SK-N-SH treated with all-trans-retinoic acid at 6 μM for 48 hours (cell line): ENCODE measurements around the gene SLC39A5.

ENCODE experiments used
- ATAC-seq: fragments of 200-7000 bp; cut with Tn5 transposase; 3 replicates; pipeline ENCODE4 v1.9.1; 2020; ENCODE audit warnings: mild to moderate bottlenecking, moderate library complexity
- ARNTL ChIP-seq: fragments of 450-650 bp; formaldehyde crosslinking; IDR thresholded peaks from 2 replicates; pipeline ENCODE4 v1.5.0; 2020; ENCODE audit warnings: low read depth, mild to moderate bottlenecking, moderate library complexity, borderline replicate concordance
- CREB5 ChIP-seq: fragments of 250-450 bp; sonication (Bioruptor Pico); IDR thresholded peaks from 2 replicates; pipeline ENCODE4 v1.5.1; 2020; ENCODE audit warnings: low read depth, mild to moderate bottlenecking, moderate library complexity
- CSDC2 ChIP-seq: fragments of 250-450 bp; sonication (Bioruptor Pico); IDR thresholded peaks from 2 replicates; pipeline ENCODE4 v1.5.0; 2020; ENCODE audit warnings: mild to moderate bottlenecking, moderate library complexity
- CSRNP3 ChIP-seq: fragments of 250-450 bp; sonication (Bioruptor Pico); IDR thresholded peaks from 2 replicates; pipeline ENCODE4 v1.5.1; 2021; ENCODE audit warnings: mild to moderate bottlenecking, moderate library complexity
- ESRRG ChIP-seq: fragments of 250-450 bp; sonication (Bioruptor Pico); IDR thresholded peaks from 2 replicates; pipeline ENCODE4 v1.6.1; 2021; ENCODE audit warnings: mild to moderate bottlenecking
- GLIS3 ChIP-seq: fragments of 250-450 bp; sonication (Bioruptor Pico); IDR thresholded peaks from 2 replicates; pipeline ENCODE4 v1.5.0; 2020; ENCODE audit warnings: mild to moderate bottlenecking, moderate library complexity
- ISL1 ChIP-seq: fragments of 250-450 bp; sonication (Bioruptor Pico); IDR thresholded peaks from 2 replicates; pipeline ENCODE4 v2.1.2; 2022; ENCODE audit warnings: mild to moderate bottlenecking, moderate library complexity
- OSR1 ChIP-seq: fragments of 250-450 bp; sonication (Bioruptor Pico); IDR thresholded peaks from 2 replicates; pipeline ENCODE4 v1.8.0; 2022; ENCODE audit warnings: moderate library complexity, mild to moderate bottlenecking, inconsistent platforms
- POU6F1 ChIP-seq: fragments of 250-450 bp; sonication (Bioruptor Pico); IDR thresholded peaks from 2 replicates; pipeline ENCODE4 v1.8.0; 2021; ENCODE audit warnings: low read depth, mild to moderate bottlenecking, moderate library complexity, borderline replicate concordance
- RARB ChIP-seq: fragments of 250-450 bp; sonication (Bioruptor Pico); IDR thresholded peaks from 2 replicates; pipeline ENCODE4 v1.8.0; 2021; ENCODE audit warnings: mild to moderate bottlenecking, moderate library complexity
- SNAI2 ChIP-seq: fragments of 250-450 bp; sonication (Bioruptor Pico); IDR thresholded peaks from 2 replicates; pipeline ENCODE4 v1.5.0; 2020; ENCODE audit warnings: mild to moderate bottlenecking, moderate library complexity
- TCF4 ChIP-seq: fragments of 250-450 bp; sonication (Bioruptor Pico); IDR thresholded peaks from 2 replicates; pipeline ENCODE4 v1.8.0; 2021; ENCODE audit warnings: mild to moderate bottlenecking, moderate library complexity, borderline replicate concordance
- TOX ChIP-seq: fragments of 250-450 bp; sonication (Bioruptor Pico); IDR thresholded peaks from 2 replicates; pipeline ENCODE4 v1.8.0; 2021; ENCODE audit warnings: mild to moderate bottlenecking, moderate library complexity, borderline replicate concordance
- ZFP3 ChIP-seq: fragments of 250-450 bp; sonication (Bioruptor Pico); IDR thresholded peaks from 2 replicates; pipeline ENCODE4 v1.5.0; 2020; ENCODE audit warnings: mild to moderate bottlenecking, moderate library complexity
- ZNF565 ChIP-seq: fragments of 450-650 bp; formaldehyde crosslinking; conservative IDR thresholded peaks from 2 replicates; pipeline ENCODE4 v1.5.0; 2020; ENCODE audit warnings: low read depth, mild to moderate bottlenecking, moderate library complexity
- ZNF70 ChIP-seq: fragments of 450-650 bp; formaldehyde crosslinking; IDR thresholded peaks from 2 replicates; pipeline ENCODE4 v1.5.0; 2020; ENCODE audit warnings: mild to moderate bottlenecking, moderate library complexity
- ZNF8 ChIP-seq: fragments of 450-650 bp; formaldehyde crosslinking; IDR thresholded peaks from 2 replicates; pipeline ENCODE4 v1.5.0; 2020; ENCODE audit warnings: mild to moderate bottlenecking, moderate library complexity
- TF ChIP-seq, protein P1 (sequence below): fragments of 250-450 bp; sonication (Bioruptor Pico); IDR thresholded peaks from 2 replicates; pipeline ENCODE4 v1.5.0; 2020; ENCODE audit warnings: mild to moderate bottlenecking, moderate library complexity
- TF ChIP-seq, protein P2 (sequence below): fragments of 250-450 bp; sonication (Bioruptor Pico); IDR thresholded peaks from 2 replicates; pipeline ENCODE4 v1.8.0; 2020; ENCODE audit warnings: mild to moderate bottlenecking, moderate library complexity, borderline replicate concordance

The SLC39A5 gene

GRCh38 chr12:56188131-56188777 is 41.6 kb upstream of the SLC39A5 start:
- ATAC-seq: no peak
- TF ChIP-seq, protein P1, sequence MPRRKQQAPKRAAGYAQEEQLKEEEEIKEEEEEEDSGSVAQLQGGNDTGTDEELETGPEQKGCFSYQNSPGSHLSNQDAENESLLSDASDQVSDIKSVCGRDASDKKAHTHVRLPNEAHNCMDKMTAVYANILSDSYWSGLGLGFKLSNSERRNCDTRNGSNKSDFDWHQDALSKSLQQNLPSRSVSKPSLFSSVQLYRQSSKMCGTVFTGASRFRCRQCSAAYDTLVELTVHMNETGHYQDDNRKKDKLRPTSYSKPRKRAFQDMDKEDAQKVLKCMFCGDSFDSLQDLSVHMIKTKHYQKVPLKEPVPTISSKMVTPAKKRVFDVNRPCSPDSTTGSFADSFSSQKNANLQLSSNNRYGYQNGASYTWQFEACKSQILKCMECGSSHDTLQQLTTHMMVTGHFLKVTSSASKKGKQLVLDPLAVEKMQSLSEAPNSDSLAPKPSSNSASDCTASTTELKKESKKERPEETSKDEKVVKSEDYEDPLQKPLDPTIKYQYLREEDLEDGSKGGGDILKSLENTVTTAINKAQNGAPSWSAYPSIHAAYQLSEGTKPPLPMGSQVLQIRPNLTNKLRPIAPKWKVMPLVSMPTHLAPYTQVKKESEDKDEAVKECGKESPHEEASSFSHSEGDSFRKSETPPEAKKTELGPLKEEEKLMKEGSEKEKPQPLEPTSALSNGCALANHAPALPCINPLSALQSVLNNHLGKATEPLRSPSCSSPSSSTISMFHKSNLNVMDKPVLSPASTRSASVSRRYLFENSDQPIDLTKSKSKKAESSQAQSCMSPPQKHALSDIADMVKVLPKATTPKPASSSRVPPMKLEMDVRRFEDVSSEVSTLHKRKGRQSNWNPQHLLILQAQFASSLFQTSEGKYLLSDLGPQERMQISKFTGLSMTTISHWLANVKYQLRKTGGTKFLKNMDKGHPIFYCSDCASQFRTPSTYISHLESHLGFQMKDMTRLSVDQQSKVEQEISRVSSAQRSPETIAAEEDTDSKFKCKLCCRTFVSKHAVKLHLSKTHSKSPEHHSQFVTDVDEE (CRISPR knock-in tag): no peak
- TF ChIP-seq GLIS3 (CRISPR knock-in tag) (no peak), SNAI2 (CRISPR knock-in tag) (no peak), ZFP3 (CRISPR knock-in tag) (no peak), ZNF8 (no peak), ESRRG (CRISPR knock-in tag) (no peak), ARNTL (CRISPR knock-in tag) (no peak), POU6F1 (CRISPR knock-in tag) (no peak), TCF4 (CRISPR knock-in tag) (no peak), ZNF565 (CRISPR knock-in tag) (no peak), CSDC2 (no peak), RARB (CRISPR knock-in tag) (no peak), ZNF70 (CRISPR knock-in tag) (no peak), CREB5 (no peak), OSR1 (CRISPR knock-in tag) (no peak), CSRNP3 (no peak), TOX (CRISPR knock-in tag) (no peak), ISL1 (CRISPR knock-in tag) (no peak)
- TF ChIP-seq, protein P2, sequence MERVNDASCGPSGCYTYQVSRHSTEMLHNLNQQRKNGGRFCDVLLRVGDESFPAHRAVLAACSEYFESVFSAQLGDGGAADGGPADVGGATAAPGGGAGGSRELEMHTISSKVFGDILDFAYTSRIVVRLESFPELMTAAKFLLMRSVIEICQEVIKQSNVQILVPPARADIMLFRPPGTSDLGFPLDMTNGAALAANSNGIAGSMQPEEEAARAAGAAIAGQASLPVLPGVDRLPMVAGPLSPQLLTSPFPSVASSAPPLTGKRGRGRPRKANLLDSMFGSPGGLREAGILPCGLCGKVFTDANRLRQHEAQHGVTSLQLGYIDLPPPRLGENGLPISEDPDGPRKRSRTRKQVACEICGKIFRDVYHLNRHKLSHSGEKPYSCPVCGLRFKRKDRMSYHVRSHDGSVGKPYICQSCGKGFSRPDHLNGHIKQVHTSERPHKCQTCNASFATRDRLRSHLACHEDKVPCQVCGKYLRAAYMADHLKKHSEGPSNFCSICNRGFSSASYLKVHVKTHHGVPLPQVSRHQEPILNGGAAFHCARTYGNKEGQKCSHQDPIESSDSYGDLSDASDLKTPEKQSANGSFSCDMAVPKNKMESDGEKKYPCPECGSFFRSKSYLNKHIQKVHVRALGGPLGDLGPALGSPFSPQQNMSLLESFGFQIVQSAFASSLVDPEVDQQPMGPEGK: no peak
- TF ChIP-seq, all 23 proteins: peak for 0

DNA sequence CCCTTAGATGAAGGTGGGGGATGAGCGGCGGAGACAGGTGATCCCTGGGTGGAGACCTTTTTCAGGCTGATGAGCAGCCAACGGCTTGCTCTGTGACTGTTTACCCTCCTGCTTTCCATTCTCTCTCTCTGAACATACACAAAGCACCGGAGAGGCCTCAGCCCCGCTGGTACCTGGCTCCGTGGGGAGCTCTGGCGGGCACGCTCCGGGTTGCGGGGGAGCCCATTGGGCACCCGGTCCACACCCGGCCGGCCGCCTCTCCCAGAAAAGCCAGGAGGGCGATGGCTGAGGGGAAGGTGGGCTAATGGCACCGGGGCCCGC is 41.1 kb upstream of the SLC39A5 start:
- TF ChIP-seq RARB (CRISPR knock-in tag): no peak
- ATAC-seq: peak; percentile 5; the same call in 2 of the 3 replicates

DNA sequence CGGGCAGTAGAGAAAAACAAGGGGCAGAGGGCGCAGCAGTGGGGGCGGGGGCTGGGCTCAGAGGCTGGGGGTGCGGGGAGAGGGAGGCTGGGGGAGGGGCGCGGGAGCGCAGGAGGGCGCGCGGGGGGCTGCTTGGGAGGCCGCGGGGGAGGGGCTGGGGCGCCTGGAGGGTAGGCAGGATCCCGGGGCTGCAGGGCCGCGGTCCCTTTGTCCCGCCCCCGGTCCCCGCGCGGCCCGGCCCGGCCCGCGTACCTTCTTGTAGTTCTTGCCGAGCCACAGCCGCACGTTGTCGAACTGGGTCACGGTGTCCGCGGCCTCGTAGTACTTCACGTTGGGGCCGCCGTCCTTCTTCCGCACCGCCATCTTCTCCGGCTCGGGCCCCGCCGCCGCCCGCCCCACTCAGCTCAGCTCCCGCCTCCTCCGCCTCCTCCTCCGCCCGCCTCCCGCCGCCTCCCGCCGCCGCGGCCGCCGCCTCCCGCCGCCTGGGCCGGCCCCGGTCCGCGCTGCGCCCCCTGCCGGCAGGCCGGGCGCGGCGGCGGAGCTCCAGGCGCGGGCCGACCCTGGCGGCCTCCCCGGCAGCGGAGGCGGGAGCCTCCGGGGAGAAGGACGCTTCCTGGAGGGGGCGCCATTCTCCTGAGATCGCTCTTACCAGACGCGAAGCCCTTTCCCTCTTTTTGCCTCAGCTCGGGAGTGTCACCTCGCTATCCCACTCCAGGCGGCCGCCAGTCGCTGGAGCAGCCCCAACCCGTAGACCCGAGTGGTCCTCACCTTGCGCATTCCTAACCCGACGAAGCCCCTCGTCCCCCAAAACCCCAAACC is 40.5 kb upstream of the SLC39A5 start, which contains the start of gene SMARCC2:
TSS of gene SMARCC2 (minus strand) at position 385 of the 819 bp plus-strand sequence. CDS start at position 363, 22 bp downstream.
- ATAC-seq: peak; percentile 91
- no peak for TF ChIP-seq RARB (CRISPR knock-in tag)
- no peak for TF ChIP-seq OSR1 (CRISPR knock-in tag)
- TF ChIP-seq ARNTL (CRISPR knock-in tag): no peak
- TF ChIP-seq CREB5: no peak
- 0 out of 2 replicates have a peak, but pooled peaks have one; percentile 10 for TF ChIP-seq ZFP3 (CRISPR knock-in tag)
- TF ChIP-seq ESRRG (CRISPR knock-in tag): no peak
